GM19023 (cell line): ENCODE data around the gene TAT.
"Not testable (repeated sequence)": the region's sequence is repeated elsewhere in the genome, so short reads cannot be mapped to it uniquely, and the experiment has no call there.

ENCODE experiments used
- ATAC-seq: cut with Tn5 transposase; IDR thresholded peaks from one replicate; pipeline ENCODE4 v1.9.1; 2021; ENCODE audit warnings: mild to moderate bottlenecking, moderate library complexity; ENCODE audit not compliant: unreplicated experiment

Gene TAT

GRCh38 chr16:71585318-71585703 lies 8.4 kb upstream of the TAT start:
- no peak for ATAC-seq

- no peak for ATAC-seq
Observed at GRCh38 chr16:71584543-71585317, 7.8 kb upstream of the TAT start.

GRCh38 chr16:71582553-71582848 lies 5.6 kb upstream of the TAT start:
- ATAC-seq, result not testable (repeated sequence)

DNA sequence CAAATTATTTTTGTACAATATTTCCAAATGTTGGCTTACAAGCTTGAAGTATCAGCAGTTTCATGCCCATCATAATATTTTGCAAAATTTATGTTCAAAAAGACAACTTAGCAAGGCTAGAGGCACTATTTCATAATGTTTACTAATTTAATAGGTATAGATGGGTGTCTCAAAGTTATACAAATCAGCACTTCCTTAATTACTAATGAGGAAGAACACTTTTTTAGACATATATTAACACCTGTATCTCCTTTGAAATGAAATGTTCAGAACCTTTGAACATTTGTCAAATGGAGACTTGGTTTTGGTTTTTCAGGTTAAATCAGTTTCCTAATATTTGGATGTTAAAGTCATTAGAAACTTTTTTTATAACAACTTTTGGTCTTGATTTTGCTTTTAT lies 2.2 kb downstream of the TAT start:
- ATAC-seq, result no peak

DNA sequence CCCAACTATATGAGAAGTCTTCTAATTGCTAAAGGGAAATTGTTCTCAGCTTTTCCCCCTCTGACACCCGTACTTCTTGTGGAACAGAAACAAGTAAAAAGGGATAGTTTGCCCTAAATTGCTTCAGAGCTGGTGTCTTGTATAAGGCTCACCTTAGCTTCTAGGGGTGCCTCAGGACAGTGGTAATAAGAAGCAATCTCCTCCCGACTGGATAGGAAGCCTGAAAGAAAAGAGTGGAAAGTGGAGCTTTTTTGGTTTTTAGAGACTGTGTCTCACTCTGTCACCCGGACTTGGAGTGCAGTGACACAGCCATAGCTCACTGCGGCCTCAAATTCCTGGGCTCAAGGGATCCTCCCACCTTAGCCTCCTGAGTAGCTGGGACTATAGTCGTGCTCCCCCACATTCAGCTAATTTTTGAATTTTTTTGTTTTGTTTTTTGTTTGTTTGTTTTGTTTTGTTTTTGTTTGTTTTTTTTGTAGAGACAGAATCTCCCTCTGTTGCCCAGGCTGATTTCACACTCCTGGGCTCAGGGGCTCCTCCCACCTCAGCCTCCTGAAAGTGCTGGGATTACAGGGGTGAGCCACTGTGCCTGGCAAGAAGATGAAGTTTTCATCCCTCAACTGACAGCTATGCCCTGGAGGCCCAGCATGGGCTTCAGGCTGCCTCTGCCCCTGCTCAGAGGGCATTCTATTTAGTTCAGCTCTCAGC lies 3.4 kb downstream of the TAT start:
- ATAC-seq, result no peak

DNA sequence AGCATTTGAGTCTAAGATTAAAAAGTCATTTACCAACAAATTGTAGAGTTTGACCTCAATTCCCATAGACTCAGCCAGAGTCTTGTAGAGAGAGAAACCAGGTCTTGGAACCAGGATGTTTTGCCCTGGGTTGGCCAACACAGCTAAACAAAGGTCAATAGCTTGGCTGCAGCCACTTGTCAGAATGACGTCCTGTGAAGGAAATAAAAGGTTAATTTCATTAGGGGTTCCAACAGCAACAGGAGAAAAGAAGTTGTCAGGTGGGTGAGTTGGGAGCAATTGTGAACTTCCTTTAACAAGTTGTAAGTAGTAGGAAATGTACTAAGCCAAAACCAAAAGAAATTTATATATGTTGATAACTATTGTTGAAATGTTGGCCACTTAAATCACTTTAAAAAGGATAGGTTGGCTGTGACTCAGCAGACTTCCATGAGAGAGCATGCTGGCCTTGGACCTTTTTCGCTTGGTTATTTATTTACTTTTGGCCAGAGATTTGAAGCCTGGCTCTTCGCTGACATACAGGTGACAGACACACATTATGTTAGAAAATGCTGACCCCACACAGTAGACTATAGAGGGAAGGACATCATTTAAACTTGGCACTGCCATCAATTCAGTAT lies 4.3 kb downstream of the TAT start:
- ATAC-seq, result no peak

- no peak for ATAC-seq
Observed at GRCh38 chr16:71570144-71570543, 6.7 kb downstream of the TAT start.

DNA sequence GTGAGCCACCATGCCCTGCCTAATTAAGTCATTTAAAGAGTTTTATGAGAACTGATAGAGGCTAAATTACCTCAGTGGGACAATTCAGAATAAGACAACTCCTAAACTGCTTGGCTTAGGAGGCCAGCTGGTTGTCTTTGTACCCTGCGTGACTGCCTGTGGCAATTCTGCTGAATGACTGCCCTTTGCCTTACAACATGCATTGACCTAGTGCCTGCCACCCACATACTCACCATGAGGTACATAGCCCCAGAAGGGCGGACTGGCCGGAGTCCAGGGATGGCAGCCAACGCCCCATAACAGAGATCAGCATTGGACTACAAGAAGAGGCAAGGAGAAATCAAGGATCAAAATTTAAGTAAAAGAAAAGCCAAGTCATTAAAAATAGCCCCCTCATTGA lies 7.3 kb downstream of the TAT start:
- no peak for ATAC-seq

DNA sequence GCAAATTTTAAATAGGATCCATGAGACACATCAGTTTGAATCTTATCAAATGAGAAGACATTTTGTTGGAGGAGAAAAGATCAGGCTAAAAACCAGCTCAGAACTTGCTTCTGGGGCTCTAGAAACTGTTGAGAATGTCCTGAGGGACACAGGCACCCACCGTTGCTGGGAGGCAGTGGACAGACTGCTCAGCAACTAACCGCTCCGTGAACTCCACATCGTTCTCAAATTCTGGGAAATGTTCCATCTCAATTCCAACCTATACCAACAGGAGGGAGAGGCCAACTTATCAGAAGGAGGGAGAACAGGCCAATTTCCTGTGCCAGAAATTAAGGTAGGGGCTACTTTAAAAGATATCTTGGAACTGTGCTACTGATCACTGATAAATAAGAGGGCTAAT lies 8.3 kb downstream of the TAT start:
- no peak for ATAC-seq

DNA sequence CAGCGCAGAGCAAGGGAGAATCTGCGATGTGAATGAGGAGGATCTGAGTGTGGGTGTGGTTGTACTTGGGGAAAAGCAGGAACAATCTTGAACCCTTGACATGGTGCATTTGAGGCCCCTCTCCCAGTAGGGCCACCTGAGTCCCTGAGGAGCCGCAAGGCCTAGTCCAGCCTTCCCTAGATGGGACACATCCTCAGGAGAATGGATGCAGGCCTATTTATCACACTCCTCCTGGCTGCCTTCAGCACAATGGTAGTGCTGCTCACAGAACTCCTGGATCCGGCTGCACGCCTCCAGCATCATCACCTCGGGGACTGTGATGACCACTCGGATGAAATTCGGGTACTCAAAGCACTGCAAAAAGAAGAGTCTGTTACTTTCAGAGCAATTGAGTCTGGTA lies 9.0 kb downstream of the TAT start:
- no peak for ATAC-seq

- no peak for ATAC-seq
Observed at GRCh38 chr16:71565812-71566700, 10.8 kb downstream of the TAT start.

GRCh38 chr16:71564335-71564967 lies 12.4 kb downstream of the TAT start:
- peak; percentile 1 for ATAC-seq

- ATAC-seq, result no peak
Observed at GRCh38 chr16:71562552-71562951, 14.3 kb downstream of the TAT start.

DNA sequence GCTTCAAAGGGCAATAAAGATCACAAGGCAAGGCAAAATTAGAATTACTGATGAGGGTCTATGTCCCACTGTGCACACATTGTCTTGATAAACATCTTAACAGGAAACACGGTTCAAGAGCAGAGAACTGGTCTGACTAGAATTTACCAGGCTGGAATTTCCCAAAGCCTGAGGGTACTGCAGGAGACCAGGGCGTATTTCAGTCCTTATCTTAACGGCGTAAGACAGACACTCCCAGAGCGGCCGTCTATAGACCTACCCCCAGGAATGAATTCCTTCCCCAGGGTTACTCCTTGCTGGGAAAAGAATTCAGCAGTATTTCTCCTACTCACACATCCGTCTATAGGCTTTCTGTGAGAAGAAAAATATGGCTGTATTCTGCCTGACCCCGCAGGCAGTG lies 15.0 kb downstream of the TAT start:
- not testable (repeated sequence) for ATAC-seq

- ATAC-seq, result no peak
Observed at GRCh38 chr16:71559855-71560254, 17.0 kb downstream of the TAT start.

- ATAC-seq, result no peak
Observed at GRCh38 chr16:71557954-71558582, 18.8 kb downstream of the TAT start.

GRCh38 chr16:71557299-71557698 lies 19.6 kb downstream of the TAT start:
- ATAC-seq, result no peak

DNA sequence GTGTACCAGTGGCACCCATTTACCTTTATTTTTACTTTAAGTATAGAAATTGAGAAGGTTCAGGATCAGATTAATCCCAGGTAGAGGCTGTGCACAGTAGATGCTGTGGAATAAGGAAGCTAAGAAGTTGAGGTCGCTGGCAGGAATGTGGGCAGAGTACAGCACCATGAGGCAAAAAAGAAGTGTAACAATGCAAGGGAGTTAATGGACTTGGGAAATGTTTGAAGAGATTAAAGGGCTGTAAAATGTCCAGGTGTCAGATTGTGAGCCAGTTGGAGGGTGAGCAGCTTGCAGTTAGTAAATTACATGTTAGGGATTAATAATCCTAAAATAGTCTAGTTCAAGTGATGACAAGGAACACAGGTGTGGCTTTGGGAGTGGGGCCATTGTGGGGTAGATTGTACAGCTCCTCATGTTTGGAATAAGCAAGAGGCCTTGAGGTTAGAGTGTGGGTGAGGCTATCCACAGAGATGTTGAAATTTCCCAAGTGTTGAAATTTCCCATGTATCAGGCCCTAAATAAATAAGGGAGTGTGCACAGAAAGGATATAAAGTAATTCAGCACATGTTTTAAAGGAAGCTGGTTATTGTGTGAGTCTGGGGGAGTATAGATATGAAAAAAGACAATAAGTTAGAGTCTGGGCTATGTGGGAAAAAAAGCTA lies 21.5 kb downstream of the TAT start:
- no peak for ATAC-seq

- no peak for ATAC-seq
Observed at GRCh38 chr16:71552698-71553503, 24.0 kb downstream of the TAT start.
